T-helper 1 cell (primary cell): ENCODE results near the gene TBX18.

Source experiments
- DNase-seq, 5 donors: peaks; one replicate each; pipeline ENCODE4 v3.0.0-alpha.2; 2012 to 2020

The TBX18 gene

DNA sequence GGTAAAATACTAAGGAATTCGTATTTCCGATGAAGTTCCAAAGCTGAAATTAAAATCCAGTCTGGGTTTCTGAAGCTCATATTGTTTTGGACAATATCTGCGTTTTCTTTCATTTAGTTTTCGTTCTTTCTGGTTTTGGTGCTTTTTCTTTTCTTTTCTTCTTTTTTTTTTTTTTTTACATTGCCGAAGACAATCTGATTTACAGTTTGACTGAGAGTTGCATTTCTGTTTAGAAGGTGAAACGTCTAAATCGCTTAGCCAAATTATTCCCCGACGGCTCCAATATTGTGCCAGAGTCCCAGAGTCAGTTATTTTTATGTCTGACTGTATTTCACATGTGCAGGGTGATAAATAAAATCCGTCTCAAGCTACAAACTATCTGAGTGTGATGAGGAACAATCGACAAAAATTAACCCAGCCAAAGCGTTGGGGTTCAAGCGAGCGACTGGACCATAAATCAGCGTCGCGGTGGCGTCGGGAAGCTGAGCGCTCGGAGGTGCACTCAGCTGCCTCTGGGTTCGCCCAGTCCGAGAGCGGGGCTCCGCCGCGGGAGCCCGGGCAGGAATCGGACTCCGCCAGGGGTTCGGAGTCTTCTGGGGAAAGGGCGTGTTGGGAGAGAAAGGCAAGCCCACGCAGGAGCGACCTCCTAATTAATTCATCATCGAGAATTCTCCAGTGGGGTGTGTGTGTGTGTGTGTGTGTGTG is 8.2 kb upstream of the TBX18 start:
- DNase-seq, result no peak

DNA sequence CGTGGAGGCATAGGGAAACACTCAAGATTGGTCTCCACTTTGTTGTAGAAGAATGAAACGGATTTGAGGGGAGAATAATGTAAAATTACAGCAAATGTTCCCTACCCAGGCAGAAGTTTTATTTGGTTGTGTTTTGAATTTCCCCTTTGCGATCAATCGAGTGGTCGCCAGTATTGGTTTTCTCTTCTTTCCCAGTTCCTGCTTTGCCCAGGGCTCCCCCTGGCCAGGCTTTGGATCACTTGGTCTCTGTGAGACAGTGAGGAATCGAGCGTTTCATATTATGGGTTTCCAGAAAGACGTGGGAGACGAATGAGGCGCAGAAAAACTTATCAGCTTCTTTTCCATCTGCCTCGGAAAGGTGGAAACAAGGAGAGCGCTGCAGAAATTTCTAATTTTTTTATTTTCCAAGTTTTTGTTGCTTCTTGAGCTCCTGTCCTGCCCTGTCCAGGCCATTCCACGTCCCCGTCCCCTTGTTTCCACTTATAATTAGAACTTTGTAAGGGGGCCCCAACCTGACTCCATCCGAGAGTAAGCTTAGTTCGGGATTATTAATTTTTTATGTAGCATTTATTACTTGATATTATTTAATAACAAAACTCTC is 7.5 kb upstream of the TBX18 start:
- DNase-seq, result no peak

DNA sequence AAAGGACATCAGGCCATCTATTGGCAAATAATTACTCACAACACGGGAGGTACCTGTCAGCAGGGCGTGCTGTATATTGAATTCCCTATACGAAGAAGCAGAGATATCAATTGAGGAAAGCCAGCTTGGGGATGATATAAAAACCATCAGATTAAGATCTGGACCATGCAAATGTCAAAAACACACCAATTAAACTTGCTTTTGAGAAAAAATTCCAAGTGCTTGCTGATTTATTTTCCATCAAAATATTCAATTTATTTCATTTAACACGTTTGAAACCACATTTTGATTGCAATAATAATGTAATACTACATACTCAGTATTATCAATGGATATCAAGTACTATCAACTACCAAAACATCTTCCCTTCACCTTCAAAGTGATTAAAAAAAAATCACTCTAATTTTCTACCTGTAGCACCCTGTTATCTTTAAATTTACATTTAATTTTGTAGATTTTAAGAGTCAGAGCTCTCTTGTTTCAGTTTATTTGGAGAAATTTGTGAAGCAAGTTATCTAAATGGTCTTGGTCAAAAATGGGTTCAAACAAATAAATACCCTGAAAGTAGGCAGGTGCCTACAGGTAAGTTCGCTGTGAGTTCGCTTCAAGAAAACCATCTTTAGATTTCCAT is 6.8 kb upstream of the TBX18 start:
- DNase-seq, result no peak

DNA sequence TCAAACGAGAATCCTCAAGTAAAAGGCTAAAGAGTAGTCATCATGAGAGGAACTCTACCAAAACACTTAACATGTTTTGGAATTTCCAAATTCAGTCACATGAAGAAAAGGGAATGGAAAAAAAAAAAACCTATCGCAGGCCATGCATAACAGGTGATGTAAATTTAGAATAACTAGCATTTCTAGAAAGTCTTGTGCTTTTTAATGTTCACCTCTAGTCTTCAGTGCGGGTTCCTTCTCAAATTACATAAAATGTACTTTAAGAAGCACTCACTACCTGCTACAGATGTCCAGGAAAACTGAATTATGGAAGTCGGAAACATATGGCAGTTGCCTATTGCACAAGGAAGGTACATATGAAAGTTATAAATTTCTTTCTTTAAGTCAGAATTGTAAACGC is 6.1 kb upstream of the TBX18 start:
- no peak for DNase-seq

DNA sequence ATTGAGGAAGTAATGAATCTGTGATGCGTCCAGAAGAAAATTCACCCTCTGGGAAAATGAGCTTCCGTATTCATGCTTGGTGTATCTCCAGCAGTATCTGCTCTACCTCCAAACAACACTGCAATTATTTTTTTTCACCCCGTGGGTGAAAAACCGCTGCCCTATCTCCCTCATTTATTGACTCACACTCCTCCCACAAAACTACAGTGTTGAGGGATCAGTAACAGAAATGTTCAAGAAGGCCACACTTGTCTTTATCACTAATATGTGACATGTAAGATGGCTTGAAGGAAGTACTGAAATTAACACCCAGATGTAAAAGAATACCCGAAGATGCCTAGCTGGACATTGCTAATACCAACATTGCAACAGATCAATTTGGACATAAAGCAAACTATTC is 4.9 kb upstream of the TBX18 start:
- DNase-seq, result no peak

DNA sequence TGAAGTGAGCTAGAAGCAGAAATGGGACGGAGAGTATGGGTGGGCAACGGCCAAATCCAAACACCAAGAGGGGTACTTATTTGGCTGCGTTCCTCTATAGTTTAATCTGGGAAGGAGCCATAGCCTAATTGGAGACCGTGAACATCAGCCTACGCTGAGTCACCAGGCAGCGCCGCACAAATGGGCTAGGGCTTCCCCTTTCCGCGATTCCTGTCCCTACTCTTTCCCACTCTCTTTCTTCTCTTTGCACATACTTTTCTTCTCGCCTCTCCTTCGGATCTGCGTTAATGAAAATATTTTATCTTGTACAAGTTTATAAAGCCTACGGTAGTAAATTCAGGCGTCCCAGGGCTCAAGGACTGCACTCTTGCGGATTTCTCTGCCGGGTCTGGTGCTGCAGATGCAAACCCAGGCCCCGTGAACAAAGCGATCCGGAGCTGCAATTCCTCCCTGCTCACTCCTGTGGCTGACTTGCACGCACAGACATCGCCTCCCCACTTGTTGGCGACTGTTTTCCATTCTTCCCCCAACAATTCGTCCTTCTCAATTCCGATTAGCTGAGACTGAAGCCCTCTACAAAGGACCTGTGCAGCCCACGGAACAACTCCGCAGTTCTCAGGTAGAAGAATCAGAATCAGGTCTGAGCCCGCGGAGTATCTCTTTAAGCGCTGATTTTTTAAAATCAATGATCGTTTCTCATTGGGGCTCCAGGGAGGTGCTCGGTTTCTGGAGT is 4.2 kb upstream of the TBX18 start:
- DNase-seq, result no peak

DNA sequence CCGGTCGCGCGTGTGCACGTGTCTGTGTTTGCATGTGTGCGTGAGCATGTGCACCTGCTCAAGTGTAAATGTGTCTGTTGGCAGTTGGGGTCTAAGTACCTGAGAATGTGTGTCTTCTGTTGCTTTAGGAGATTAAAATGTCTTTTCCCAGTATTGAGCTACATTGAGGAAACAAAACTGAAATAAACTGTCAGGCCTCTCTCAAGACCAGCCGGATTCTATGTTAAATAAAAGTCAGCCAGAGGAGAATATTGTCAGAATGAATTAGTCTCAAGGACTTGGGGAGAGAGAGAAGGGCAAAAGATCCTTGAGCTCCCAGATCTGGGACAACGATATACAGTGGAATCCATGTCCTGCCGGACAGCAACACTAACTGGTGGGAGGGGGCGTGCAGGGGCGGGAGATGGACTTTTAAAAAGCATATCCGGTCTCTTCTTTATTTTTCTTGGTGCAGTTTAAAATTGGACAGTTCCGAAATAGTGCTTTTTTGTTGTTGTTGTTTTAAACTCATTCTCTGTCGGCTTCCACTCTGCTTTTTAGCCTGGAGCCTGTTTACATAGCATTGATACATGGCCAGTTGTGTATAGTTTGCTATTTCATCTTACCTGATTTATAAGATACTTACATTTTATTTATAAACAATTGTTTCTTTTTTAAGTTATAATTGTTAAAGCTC is 3.3 kb upstream of the TBX18 start:
- no peak for DNase-seq

DNA sequence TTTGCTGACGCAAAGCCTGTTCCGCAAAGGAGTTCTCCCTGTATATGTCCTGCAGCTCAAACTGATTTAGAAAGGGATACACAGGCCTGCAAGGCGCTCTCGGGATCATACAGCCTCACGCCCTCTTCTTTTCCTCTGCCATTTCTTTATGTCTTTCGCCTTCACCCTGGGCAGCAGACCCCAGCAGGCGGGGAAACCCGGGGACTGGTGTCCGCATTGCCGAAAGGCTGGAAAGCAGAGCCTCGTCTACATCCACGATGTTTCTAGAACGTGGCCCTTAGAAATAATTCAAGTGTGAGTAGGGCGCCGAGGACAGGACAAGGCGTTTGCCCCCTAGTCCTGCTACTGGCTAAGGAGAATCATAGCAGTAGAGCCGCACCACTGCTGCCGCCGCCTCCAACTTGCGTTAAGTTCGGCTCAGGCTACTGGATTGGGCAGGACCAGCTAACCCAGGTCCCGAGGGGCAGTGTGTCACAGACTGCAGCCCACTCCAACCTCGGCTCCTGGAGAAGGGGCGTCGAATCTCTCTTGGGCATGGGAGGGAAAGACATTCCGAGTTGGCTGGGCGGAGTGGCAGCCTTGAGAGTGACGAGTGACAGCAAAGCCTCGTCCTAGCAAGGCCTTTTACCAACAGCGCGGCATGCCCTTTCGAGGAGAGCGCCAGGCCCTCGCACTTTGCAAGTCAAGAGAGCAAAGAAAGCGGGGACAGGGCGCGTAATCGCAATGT is 2.6 kb upstream of the TBX18 start:
- no peak for DNase-seq

DNA sequence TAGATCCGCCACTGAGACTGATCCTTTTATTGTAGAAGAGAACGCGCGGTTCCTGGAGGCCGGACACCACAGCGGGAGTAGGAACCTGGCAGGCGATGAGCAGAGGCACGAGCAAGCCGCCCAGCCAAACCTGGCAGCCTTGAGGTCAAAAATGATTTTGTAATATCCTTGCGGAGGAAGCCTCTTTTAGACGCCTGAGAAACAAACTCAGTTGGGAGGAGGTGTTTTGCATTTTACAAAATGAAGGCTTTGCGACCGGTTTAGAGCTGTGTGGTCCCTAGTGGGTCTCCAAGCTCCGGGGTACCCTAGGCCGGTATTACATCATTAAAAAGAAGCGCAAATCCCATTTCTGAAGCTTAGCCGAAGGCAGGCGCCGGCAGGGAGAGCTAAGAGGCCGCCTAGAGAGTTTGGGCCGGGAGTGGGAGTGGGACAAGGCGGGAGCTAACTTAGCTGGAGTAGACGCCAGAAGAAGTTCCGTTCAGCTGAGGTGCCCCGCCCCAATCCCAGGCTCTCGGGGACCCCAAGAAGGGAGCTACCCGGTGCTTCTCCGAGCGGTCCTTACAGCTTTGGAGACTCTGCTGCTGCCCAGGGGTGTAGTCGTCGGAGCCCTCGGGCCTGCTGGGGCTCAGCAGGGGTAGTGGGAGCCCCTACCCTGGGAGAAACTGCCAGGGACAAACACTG is 1.9 kb upstream of the TBX18 start:
- DNase-seq, result no peak

DNA sequence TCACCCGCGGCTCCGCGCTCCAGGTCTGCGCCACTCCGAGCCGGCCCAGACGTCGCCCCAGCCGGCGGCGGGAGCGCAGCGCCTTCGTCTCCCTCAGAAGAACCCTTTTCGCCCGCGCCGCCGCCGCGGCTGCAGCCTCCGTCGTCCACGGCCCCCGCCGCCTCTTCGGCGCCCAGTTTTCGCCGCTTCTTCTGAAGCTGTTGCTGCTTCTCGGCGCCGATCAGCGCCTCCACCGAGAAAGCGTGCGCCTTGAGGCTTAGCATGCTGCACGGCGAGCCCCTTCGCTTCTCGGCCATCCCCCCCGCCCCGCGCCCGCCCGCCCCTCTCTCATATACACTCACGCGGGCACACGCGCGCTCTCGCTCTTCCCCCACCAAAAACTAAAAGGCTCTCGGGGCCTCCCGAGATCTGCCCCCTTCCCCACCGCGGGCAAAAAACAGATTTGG is 489 bp downstream of the TBX18 start:
- DNase-seq, result no peak

DNA sequence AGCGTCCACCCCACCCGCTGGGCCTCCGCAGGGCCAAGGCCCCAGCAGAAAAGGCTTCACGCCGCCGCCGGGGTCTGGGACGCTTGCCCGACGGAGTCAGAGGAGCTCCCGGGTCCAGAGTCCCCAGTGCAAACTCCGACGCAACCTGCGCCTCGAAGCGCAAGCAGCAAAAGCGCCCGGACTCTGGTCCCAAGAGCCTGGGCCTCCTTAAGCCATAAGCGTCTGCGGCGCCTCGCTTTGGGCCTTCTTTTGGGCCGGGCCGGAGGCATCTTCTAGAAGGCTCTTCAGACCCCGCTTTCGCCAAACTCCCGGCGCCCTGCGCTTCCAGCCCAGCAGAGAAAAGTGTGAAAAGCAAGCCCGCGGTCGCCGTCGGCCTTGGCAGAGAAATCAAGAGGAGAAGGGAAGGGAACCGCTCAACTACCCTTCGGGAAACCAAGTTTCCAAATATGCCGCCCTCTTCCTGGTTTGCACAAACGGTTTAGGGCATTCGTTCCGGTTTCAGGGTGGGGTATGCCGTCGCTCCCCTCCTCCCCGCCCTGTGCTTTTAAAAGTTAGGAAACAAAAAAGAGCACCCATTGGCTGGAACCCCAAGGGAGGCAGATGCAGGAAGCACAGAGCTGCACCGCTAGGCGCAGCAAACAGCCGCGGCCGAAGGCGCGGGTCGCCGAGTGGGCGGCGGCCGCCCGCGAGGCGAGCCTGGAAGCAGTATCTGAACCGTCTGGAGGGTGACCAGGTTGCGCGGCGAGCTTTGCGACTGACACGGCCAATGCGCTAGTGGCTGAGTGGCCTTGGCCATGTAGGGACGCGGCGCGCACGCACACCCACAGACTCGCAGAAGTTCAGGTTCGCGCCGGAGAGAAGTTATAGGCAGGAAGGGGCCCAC is 1.2 kb downstream of the TBX18 start:
- no peak for DNase-seq

DNA sequence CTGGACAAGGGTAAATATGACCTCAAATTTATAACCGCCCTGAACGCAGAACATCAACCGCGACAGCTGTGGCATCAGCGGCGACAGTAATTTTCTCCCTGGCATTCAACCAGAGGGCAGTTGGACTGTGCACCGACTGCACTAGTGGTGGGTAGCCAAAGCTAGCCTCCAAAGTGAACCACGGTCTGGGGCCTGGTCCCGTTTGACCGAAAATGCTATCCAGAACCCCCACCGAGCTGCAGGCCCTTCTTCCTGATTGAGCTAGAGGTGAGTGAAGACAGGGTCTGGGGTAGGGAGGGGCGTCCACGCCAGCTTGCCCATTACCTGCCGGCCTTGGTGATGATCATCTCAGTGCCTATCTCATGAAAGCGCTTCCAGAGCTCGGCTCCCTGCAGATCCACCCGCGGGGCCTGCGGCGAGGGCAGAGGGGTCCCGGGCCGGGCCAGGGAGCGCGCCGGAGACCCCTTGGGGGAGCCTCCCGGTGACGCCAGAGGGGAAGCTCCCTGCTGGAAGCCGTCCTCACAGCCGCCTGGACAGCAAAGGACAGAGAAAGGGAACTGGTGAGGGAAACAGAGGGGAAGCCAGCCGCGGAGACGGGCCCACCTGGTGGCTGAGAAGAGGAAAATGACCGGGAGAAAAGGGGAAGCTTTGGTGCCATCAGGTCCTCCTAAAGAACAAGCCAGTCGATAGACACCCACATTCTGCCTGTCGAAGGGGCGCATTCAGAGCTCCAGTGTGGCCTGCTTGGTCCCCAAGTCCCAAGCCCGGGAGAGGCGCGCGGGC is 2.0 kb downstream of the TBX18 start:
- DNase-seq, result no peak

DNA sequence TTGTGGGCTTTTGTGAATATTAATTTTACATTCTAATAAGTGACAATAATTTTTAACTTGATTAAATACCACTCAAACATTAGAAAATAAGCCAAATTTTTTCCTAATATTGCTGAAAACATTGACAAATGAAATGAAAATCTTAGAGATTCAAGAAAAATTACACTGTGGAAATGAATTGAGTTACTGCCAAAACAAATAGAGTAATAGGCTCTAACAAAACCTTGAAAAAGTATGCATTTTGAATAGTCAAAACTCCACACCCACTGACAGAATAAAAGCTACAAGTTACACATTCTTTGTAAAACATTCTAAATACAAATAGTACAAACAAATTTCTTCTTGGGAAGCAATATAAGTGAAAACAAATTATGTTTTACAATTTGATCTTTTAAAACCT is 5.9 kb downstream of the TBX18 start:
- DNase-seq, result no peak

DNA sequence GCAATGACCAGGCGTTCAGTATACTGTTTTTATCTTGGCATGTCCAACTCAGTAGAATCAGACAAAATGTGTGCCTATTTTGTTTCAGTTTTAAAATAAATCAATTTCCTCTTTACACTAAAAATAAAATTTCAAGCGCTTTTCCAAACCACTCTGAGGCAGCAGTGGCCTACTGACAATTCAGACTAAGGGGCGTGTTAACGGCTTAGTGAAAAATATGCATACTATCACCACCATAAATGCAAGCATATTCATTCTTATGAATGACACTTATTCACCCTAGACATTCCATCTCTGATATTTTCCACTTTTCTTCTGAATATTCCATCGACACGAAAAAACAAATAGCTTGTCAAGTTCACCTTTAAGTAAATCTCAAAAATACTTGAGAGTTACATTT is 7.5 kb downstream of the TBX18 start:
- no peak for DNase-seq

DNA sequence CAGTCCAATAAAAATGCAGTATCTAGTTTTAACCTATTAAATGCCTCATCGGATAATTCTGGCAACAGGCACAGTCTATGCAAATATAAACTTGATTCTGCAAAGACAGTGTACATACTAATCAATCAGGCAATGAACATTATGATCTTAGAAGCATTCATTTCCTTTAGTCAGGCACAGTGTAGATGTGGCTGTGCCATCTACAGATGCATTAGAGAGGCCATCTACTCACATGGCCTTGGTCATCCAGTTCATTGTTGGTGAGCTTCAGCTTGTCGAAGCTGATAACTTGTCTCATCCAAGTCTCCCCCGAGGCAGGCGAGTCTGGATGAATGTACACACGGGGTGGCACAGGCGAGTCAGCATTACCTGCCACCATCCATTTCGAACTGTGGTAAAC is 7.9 kb downstream of the TBX18 start:
- no peak for DNase-seq

DNA sequence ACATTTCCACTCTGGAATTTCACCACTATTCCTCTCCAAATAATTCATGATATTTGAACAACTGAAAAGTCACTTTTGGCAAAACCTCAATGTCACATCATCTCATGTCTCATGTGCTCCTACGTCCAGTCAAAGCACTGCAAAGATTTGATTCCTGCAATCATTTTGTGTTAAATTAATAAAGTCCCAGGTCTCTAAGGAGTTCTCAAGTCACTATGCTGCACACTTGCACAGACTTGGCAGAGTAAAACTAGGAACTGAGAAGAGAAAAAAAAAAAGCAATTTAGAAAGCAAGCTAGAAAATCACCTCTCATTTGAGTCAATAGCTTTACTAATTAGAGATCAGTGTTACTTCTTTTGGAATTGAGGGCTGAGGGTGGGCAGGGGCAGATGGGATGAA is 11.2 kb downstream of the TBX18 start:
- no peak for DNase-seq

DNA sequence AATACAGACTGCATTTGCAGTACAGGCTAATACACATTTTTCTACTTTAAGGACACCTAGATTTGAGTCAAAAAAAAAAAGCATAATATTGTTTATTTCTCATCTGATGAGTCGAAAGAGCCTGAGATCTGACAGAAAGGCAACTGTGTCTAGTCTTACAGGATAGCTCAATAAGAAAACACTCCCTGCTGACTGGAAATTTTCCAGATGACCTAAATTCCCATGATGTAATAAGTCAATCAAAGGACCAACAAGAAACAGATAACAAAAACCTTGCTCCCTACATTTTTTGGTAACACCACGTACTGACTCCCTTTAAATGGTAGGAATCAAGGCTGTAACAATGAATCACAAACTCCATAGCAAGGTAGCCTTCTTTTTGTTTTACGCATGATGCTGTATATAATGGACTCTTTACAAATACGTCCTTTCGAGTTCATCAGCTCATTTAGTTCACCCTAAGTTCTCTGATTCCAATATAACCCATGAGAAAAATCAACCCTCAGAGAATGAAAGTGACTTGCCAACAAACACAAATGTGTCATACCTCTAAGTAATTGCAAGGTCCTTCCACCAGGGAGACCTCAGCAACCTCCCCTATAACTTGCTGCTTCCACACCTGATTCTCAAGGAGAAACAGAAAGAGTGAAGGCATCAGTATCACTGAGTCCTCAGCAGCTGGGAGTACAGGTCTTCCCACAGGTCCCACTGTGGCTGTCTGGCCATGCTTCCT is 12.1 kb downstream of the TBX18 start:
- no peak for DNase-seq

DNA sequence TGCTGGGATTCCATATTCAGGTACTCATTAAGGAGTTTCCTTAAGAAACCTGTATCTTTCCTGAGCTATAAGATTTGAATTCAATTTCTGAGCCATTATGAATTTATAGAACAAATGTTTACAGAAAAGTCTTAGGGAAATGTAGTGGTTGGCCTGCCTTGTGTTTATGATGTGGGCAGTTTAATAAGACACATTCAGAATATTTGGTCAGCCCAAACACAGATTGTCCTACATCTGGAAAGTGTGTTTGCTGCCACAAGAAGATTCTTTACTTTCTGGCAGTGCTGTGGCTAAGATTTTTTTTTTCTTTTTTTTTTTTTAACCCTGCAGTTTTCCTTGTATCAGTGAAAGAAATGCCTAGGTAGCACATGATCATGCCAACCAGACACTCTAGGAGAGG is 15.2 kb downstream of the TBX18 start:
- no peak for DNase-seq

DNA sequence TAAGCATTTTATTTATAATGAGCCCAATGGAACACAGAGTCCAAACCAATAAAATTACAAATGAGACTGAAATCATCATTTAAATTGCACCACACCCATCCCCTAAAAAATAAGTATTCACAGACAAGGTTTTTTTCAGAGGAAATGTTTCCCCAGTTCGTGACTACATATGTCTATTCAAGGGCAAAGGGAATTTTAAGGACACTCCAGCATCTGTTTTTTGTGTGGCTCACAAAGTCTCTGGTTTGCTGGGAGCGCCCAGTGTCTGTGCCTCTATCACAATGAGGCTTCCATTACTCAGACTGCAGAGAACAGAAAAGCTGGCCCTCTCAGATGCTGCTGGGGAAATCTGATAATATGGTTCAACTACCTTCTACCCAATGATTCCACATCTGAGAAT is 16.0 kb downstream of the TBX18 start:
- no peak for DNase-seq
